B cell (primary cell): ENCODE data around the gene ALKBH6. TPM values are rescaled to one million over a fixed set of nuclear protein-coding genes. Genes with fewer than 3 reads are reported as not detected.

Experiments used
- ATAC-seq: fragments of 200-7000 bp; cut with Tn5 transposase; one replicate; pipeline ENCODE4 v1.10.0; 2021; ENCODE audit warnings: low read depth, mild to moderate bottlenecking, moderate number of reproducible peaks, moderate library complexity
- CTCF ChIA-PET: fragments of 350-600 bp; sonication (Branson Sonifier 250); formaldehyde crosslinking; loops from one replicate; lab custom pipeline; 2021; ENCODE audit warnings: antibody characterized with exemption, inconsistent platforms; lab: Charles Lee
- POLR2A ChIA-PET: fragments of 350-600 bp; sonication (Branson Sonifier 250); formaldehyde crosslinking; loops from one replicate; lab custom pipeline; 2021; ENCODE audit warnings: antibody characterized with exemption; lab: Charles Lee
- DNase-seq: peaks from one replicate; pipeline ENCODE4 v3.0.0; 2013
- H2AFZ ChIP-seq: 2 replicates; pipeline ENCODE4 v1.6.1; 2012; ENCODE audit warnings: mild to moderate bottlenecking, low read depth, low read length; ENCODE audit not compliant: insufficient read depth, poor library complexity, severe bottlenecking
- H3K27ac ChIP-seq, 2 donors: 1 replicate in 1 of 2; 2 replicates in 1 of 2; pipeline ENCODE4 v1.5.1; 2012 to 2013; ENCODE audit warnings: low read length in 2 of 2, mild to moderate bottlenecking in 2 of 2, moderate library complexity in 1 of 2
- H3K27me3 ChIP-seq, 4 experiments: fragments of 200-600 bp in 1 of 4; sonication (generic) in 1 of 4; replicated peaks in 1 of 4; 1 replicate in 2 of 4; 2 replicates in 2 of 4; pipeline versions ENCODE4 v1.6.1 to v1.7.0; 2013 to 2016; ENCODE audit warnings: low read length in 3 of 4, mild to moderate bottlenecking in 2 of 4, mixed read lengths in 1 of 4, moderate library complexity in 1 of 4; ENCODE audit not compliant: insufficient read depth in 4 of 4, control insufficient read depth in 3 of 4; ENCODE audit errors: control extremely low read depth in 1 of 4
- H3K36me3 ChIP-seq, 2 experiments: replicated peaks in 1 of 2; 1 replicate in 1 of 2; 2 replicates in 1 of 2; pipeline versions ENCODE4 v1.6.1 to v1.7.1; 2013; ENCODE audit warnings: low read length in 1 of 2; ENCODE audit not compliant: insufficient read depth in 2 of 2, control insufficient read depth in 1 of 2; ENCODE audit errors: control extremely low read depth in 1 of 2, extremely low read depth in 1 of 2
- H3K4me1 ChIP-seq, 2 donors: fragments of 200-600 bp in 1 of 2; sonication (generic) in 1 of 2; 1 replicate in 1 of 2; 2 replicates in 1 of 2; pipeline versions ENCODE4 v1.5.1 to v1.6.1; 2013 to 2017; ENCODE audit warnings: low read length in 2 of 2; ENCODE audit not compliant: control insufficient read depth in 2 of 2, insufficient read depth in 2 of 2
- H3K4me2 ChIP-seq: replicated peaks from 2 replicates; pipeline ENCODE3; 2012; ENCODE audit warnings: mild to moderate bottlenecking, low read depth, low read length; ENCODE audit not compliant: poor library complexity, severe bottlenecking
- H3K4me3 ChIP-seq, 5 experiments: fragments of 200-600 bp in 1 of 5; sonication (generic) in 1 of 5; 1 replicate in 3 of 5; 2 replicates in 2 of 5; pipeline versions ENCODE4 v1.5.1 to v1.7.0; 2011 to 2016; ENCODE audit warnings: low read length in 4 of 5, mild to moderate bottlenecking in 4 of 5, low read depth in 2 of 5, control low read depth in 1 of 5, moderate library complexity in 1 of 5; ENCODE audit not compliant: insufficient read depth in 1 of 5; ENCODE audit errors: control extremely low read depth in 1 of 5, extremely low read depth in 1 of 5
- H3K79me2 ChIP-seq: fragments of 200-600 bp; sonication (generic); one replicate; pipeline ENCODE4 v1.6.0; 2016; ENCODE audit warnings: low read length; ENCODE audit not compliant: control insufficient read depth, insufficient read depth
- H3K9ac ChIP-seq: fragments of 200-600 bp; sonication (generic); 2 replicates; pipeline ENCODE4 v1.6.1; 2017; ENCODE audit warnings: mild to moderate bottlenecking, low read length, moderate library complexity
- H3K9me3 ChIP-seq, 3 donors: one replicate each; pipeline versions ENCODE4 v1.6.1 to v1.7.1; 2013; ENCODE audit warnings: low read length in 2 of 3; ENCODE audit not compliant: control insufficient read depth in 2 of 3, insufficient read depth in 1 of 3; ENCODE audit errors: control extremely low read depth in 1 of 3
- H4K20me1 ChIP-seq: 2 replicates; pipeline ENCODE4 v1.6.0; 2012; ENCODE audit warnings: mild to moderate bottlenecking, low read length; ENCODE audit not compliant: insufficient read depth, control insufficient read depth, poor library complexity, severe bottlenecking
- H3K27ac Mint-ChIP-seq: one replicate; pipeline ENCODE4 v1.8.0; 2021; ENCODE audit warnings: mixed read lengths
- H3K27me3 Mint-ChIP-seq: one replicate; pipeline ENCODE4 v1.8.0; 2021; ENCODE audit warnings: mixed read lengths
- H3K4me1 Mint-ChIP-seq: one replicate; pipeline ENCODE4 v1.8.0; 2021; ENCODE audit warnings: mixed read lengths
- H3K4me3 Mint-ChIP-seq: one replicate; pipeline ENCODE4 v1.8.0; 2021; ENCODE audit warnings: mixed read lengths
- H3K9me3 Mint-ChIP-seq: one replicate; pipeline ENCODE4 v1.8.0; 2022; ENCODE audit warnings: mixed read lengths; ENCODE audit not compliant: insufficient read depth
- CTCF ChIP-seq: fragments of 200-600 bp; IDR thresholded peaks from one replicate; pipeline ENCODE4 v1.8.0; 2022; ENCODE audit warnings: antibody characterized with exemption, mild to moderate bottlenecking
- EZH2 ChIP-seq: IDR thresholded peaks from 2 replicates; pipeline ENCODE4 v1.6.1; 2012; ENCODE audit warnings: borderline replicate concordance, low read depth, mild to moderate bottlenecking, moderate library complexity, low read length; ENCODE audit not compliant: insufficient read depth, poor library complexity, severe bottlenecking
- WGBS: methylation state at CpG from one replicate; pipeline ENCODE4 v1.1.5; 2013; ENCODE audit warnings: missing lambda C conversion rate; ENCODE audit not compliant: insufficient coverage; 5-methylcytosine and 5-hydroxymethylcytosine counted together
- intact Hi-C: fragments of 100-400 bp; cut with micrococcal nuclease; formaldehyde crosslinking; loops from one replicate; pipeline ENCODE4 v1.10.0; 2022
- polyA minus RNA-seq: library from RNA; depleted of rRNA, polyadenylated mRNA; stranded (reverse); fragments of >200 nt; gene quantifications from 2 replicates; pipeline ENCODE4 v1.2.3, GENCODE V29; 2012
- polyA plus RNA-seq: library from polyadenylated mRNA; depleted of rRNA; stranded (reverse); fragments of >200 nt; gene quantifications from 2 replicates; pipeline ENCODE4 v1.2.3, GENCODE V29; 2012
- total RNA-seq, 2 donors: library from RNA; stranded (reverse); fragments of 120-200 nt in 1 of 2; gene quantifications; 1 replicate in 1 of 2; 2 replicates in 1 of 2; pipeline versions ENCODE4 v1.2.3 to v1.2.4, GENCODE V29; 2013 to 2022

The ALKBH6 gene
- total RNA-seq (49.4 and 54.5 TPM in 2 replicates), polyA plus RNA-seq (56.5 and 65.5 TPM in 2 replicates), polyA minus RNA-seq (15.4 and 17.1 TPM in 2 replicates)
- total RNA-seq (2013), result 20.3 TPM

- intact Hi-C loops, result loop anchor here (1.0 kb wide), 6 partner anchors 19 to 269 kb away; partner anchors contain the start of genes PSENEN, SDHAF1, TBCB and THAP8
- CTCF ChIA-PET, result interaction anchor here (1.4 kb wide), 1 partner anchor 20 kb away, joined by 4 read pairs; the partner anchor contains the start of gene SDHAF1
- Mint-ChIP-seq H3K4me1 (peaks cover 28% of the 10 kb centered on the region), H3K27me3 (no peaks in the 10 kb centered on the region), H3K9me3 (no peaks in the 10 kb centered on the region), H3K4me3 (peak within 1 kb of the TSS; percentile 99), H3K27ac (peak within 1 kb of the TSS; percentile 93)
- H2AFZ ChIP-seq, result peak within 1 kb of the TSS; percentile 94
- H4K20me1 ChIP-seq, result no peaks in the 10 kb centered on the region
- no peaks in the 10 kb centered on the region for H3K36me3 ChIP-seq
- WGBS, result 5% methylated on average over 34 of the region's 42 CpGs
- peak within 1 kb of the TSS; percentile 85 for H3K9ac ChIP-seq
- ATAC-seq (peak; percentile 99), DNase-seq (peak; percentile 98)
- peaks cover 16 to 21% of the 10 kb centered on the region in 2 donors for H3K4me1 ChIP-seq
- no peak for TF ChIP-seq EZH2
- TF ChIP-seq CTCF, result no peak
- no peaks in the 10 kb centered on the region for H3K9me3 ChIP-seq
- H3K79me2 ChIP-seq, result peaks cover 13% of the 10 kb centered on the region
- H3K4me3 ChIP-seq, result peak within 1 kb of the TSS; percentile 67 to 94 (median 72)
- POLR2A ChIA-PET, result interaction anchor here (0.6 to 1.7 kb wide), 8 partner anchors 21 to 360 kb away, joined by 3 to 9 read pairs (median 4); partner anchors contain the start of genes POLR2I and THAP8
- peaks cover 0 to 6% (median 0%) of the 10 kb centered on the region in 4 experiments for H3K27me3 ChIP-seq
- peak within 1 kb of the TSS; percentile 70 to 86 for H3K27ac ChIP-seq
- peak within 1 kb of the TSS; percentile 92 for H3K4me2 ChIP-seq
Measured at GRCh38 chr19:36014012-36014924, at the start of gene ALKBH6. TSS of gene ALKBH6 (minus strand) at chr19:36014213. CDS start at chr19:36013397, 816 bp downstream.
